ENCODE measurements around the gene RCN1. TPM values are rescaled to one million over a fixed set of nuclear protein-coding genes. Genes with fewer than 3 reads are reported as not detected.

Gene RCN1
- total and polyA plus RNA-seq, 2 of the 8 experiments (the other 6 are each of a cell fraction or from before 2014, with no cell fraction given): 45.1 to 123 TPM

- TF ChIP-seq CTCF (IDR thresholded peaks at IDR 0.05; ENCODE audit: control extremely low read depth in 1 of 3, insufficient read depth in 1 of 3, low read depth in 1 of 3, low read length in 3 of 3) (no peak), TBP (IDR thresholded peaks at IDR 0.05; ENCODE audit: low read depth, low read length) (no peak), EZH2 (IDR thresholded peaks at IDR 0.05; ENCODE audit: low read depth, low read length, severe bottlenecking) (no peak), GABPA (IDR thresholded peaks at IDR 0.05; ENCODE audit: borderline replicate concordance, insufficient read depth, low read length) (no peak), TEAD4 (IDR thresholded peaks at IDR 0.05; ENCODE audit: low read depth, low read length) (no peak), BACH1 (IDR thresholded peaks at IDR 0.05; ENCODE audit: low read length) (no peak), CREB1 (IDR thresholded peaks at IDR 0.05) (no peak)
Observed at GRCh38 chr11:32088117-32088941, 2.5 kb upstream of the RCN1 start (continued).

Measured in H1 (cell line).